Hepatocyte (in vitro differentiated cells): Measurements from ENCODE around the gene CNGA1. TPM values are rescaled to one million over a fixed set of nuclear protein-coding genes. Genes with fewer than 3 reads are reported as not detected.

Experiments used
- DNase-seq: peaks from one replicate; pipeline ENCODE4 v3.0.0-alpha.2; 2016; ENCODE audit warnings: low spot score
- H2AFZ ChIP-seq: fragments of 200-600 bp; sonication (generic); 2 replicates; pipeline ENCODE4 v1.6.0; 2016; ENCODE audit warnings: antibody characterized with exemption, mild to moderate bottlenecking
- H3K27ac ChIP-seq: fragments of 200-600 bp; sonication (generic); 2 replicates; pipeline ENCODE4 v1.5.1; 2016; ENCODE audit warnings: mild to moderate bottlenecking
- H3K27me3 ChIP-seq: fragments of 200-600 bp; sonication (generic); 2 replicates; pipeline ENCODE4 v1.6.1; 2016
- H3K36me3 ChIP-seq: fragments of 200-600 bp; sonication (generic); replicated peaks from 2 replicates; pipeline ENCODE4 v1.5.1; 2016; ENCODE audit warnings: low read depth; ENCODE audit not compliant: insufficient read depth
- H3K4me1 ChIP-seq: fragments of 200-600 bp; sonication (generic); 2 replicates; pipeline ENCODE4 v1.5.1; 2016; ENCODE audit warnings: mild to moderate bottlenecking, moderate library complexity; ENCODE audit not compliant: insufficient read depth
- H3K4me2 ChIP-seq: fragments of 200-600 bp; sonication (generic); 2 replicates; pipeline ENCODE4 v1.6.0; 2016
- H3K4me3 ChIP-seq: fragments of 200-600 bp; sonication (generic); 2 replicates; pipeline ENCODE4 v1.5.1; 2016; ENCODE audit warnings: mild to moderate bottlenecking
- H3K79me2 ChIP-seq: fragments of 200-600 bp; sonication (generic); 2 replicates; pipeline ENCODE4 v1.6.0; 2017; ENCODE audit warnings: mild to moderate bottlenecking
- H3K9me2 ChIP-seq: fragments of 200-600 bp; sonication (generic); replicated peaks from 2 replicates; pipeline ENCODE4 v1.6.0; 2017; ENCODE audit warnings: mild to moderate bottlenecking; ENCODE audit not compliant: insufficient read depth
- H3K9me3 ChIP-seq: fragments of 200-600 bp; sonication (generic); 2 replicates; pipeline ENCODE4 v1.5.1; 2016; ENCODE audit warnings: low read depth, mild to moderate bottlenecking
- H4K20me1 ChIP-seq: fragments of 200-600 bp; sonication (generic); 2 replicates; pipeline ENCODE4 v1.6.0; 2016; ENCODE audit warnings: mild to moderate bottlenecking; ENCODE audit not compliant: insufficient read depth, poor library complexity, severe bottlenecking
- EZH2 ChIP-seq: fragments of 200-600 bp; sonication (generic); IDR thresholded peaks from 2 replicates; pipeline ENCODE4 v1.6.1; 2016; ENCODE audit warnings: antibody characterized with exemption, mild to moderate bottlenecking, borderline replicate concordance
- EZH2phosphoT487 ChIP-seq: fragments of 200-600 bp; sonication (generic); IDR thresholded peaks from one replicate; pipeline ENCODE4 v1.6.1; 2018; ENCODE audit warnings: antibody characterized with exemption, mild to moderate bottlenecking, low read depth, moderate library complexity; ENCODE audit not compliant: unreplicated experiment, severe bottlenecking
- WGBS: methylation state at CpG from one replicate; pipeline ENCODE4 v1.1.6; 2016; ENCODE audit warnings: low lambda C conversion rate; ENCODE audit errors: missing lambda C conversion rate; 5-methylcytosine and 5-hydroxymethylcytosine counted together
- polyA plus RNA-seq: library from polyadenylated mRNA; unstranded; fragments of >200 nt; fragmentation: Nextera tagmentation; extraction: Ambion mirVana; gene quantifications from 2 replicates; pipeline ENCODE4 v1.2.1, GENCODE V29; 2016
- total RNA-seq: library from RNA; depleted of rRNA; stranded (reverse); fragments of >200 nt; gene quantifications from 2 replicates; pipeline ENCODE4 v1.2.3, GENCODE V29; 2014
- TF ChIP-seq, protein P1 (sequence below): fragments of 200-600 bp; sonication (generic); IDR thresholded peaks from 2 replicates; pipeline ENCODE4 v1.5.1; 2016; ENCODE audit warnings: antibody characterized with exemption, mild to moderate bottlenecking; ENCODE audit not compliant: poor library complexity

Gene CNGA1
- total and polyA plus RNA-seq, 2 experiments from 2014 or later, result 4.6 TPM

DNA sequence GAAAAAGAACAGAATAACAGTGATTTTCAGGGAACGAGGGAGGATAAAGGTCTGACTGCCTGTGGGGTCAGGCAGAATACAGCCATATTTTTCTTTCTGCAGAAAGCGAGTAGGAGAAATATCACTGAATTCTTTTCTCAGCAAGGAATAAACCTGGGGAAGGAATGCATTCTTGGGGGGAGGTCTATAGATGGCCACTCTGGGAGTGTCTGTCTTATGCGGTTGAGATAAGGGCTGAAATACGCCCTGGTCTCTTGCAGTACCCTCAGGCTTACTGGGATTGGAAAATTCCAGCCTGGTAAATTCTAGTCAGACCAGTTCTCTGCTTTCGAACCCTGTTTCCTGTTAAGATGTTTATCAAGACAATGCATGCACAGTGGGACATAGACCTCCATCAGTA is 26.3 kb downstream of the CNGA1 start:
- WGBS, result 96% methylated on average over 5 of the region's 5 CpGs
- Histone ChIP-seq H3K36me3 (no peaks in the 10 kb centered on the region), H3K4me2 (no peak overlapping the region), H4K20me1 (no peaks in the 10 kb centered on the region), H2AFZ (no peak overlapping the region), H3K9me2 (no peaks in the 10 kb centered on the region), H3K4me1 (no peaks in the 10 kb centered on the region), H3K79me2 (no peaks in the 10 kb centered on the region), H3K27ac (no peak overlapping the region), H3K9me3 (peaks cover 6% of the 10 kb centered on the region), H3K4me3 (no peak overlapping the region), H3K27me3 (no peaks in the 10 kb centered on the region)
- TF ChIP-seq, protein P1, sequence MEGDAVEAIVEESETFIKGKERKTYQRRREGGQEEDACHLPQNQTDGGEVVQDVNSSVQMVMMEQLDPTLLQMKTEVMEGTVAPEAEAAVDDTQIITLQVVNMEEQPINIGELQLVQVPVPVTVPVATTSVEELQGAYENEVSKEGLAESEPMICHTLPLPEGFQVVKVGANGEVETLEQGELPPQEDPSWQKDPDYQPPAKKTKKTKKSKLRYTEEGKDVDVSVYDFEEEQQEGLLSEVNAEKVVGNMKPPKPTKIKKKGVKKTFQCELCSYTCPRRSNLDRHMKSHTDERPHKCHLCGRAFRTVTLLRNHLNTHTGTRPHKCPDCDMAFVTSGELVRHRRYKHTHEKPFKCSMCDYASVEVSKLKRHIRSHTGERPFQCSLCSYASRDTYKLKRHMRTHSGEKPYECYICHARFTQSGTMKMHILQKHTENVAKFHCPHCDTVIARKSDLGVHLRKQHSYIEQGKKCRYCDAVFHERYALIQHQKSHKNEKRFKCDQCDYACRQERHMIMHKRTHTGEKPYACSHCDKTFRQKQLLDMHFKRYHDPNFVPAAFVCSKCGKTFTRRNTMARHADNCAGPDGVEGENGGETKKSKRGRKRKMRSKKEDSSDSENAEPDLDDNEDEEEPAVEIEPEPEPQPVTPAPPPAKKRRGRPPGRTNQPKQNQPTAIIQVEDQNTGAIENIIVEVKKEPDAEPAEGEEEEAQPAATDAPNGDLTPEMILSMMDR, result no peak
- TF ChIP-seq EZH2phosphoT487 (no peak), EZH2 (no peak)
- DNase-seq, result no peak

DNA sequence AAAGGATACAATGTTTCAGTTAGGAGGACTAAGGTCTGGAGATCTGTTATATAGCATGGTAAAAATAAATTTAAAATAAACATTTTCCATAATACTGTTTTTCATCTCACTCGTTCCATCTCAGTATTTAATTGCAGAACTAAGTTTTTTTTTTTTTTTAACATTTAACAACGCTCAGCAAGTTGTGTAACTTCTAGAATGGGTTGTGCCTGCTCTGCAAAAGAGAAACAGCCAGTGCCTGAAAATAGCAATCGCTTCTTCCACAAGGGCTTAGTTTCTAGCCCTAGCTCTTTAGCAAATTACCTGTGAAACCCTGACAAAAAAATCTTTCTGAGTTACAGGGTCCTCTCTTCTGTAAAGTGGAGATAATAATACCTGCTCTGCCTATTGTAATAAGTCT is 41.9 kb downstream of the CNGA1 start:
- no peak overlapping the region for H3K4me2 ChIP-seq
- no peaks in the 10 kb centered on the region for H3K27me3 ChIP-seq
- H3K36me3 ChIP-seq, result no peaks in the 10 kb centered on the region
- no peak overlapping the region for H3K4me3 ChIP-seq
- H3K79me2 ChIP-seq, result no peaks in the 10 kb centered on the region
- H3K4me1 ChIP-seq, result no peaks in the 10 kb centered on the region
- 79% methylated on average over 3 of the region's 3 CpGs for WGBS
- no peak overlapping the region for H3K27ac ChIP-seq
- no peak for DNase-seq
- no peaks in the 10 kb centered on the region for H3K9me2 ChIP-seq
- no peaks in the 10 kb centered on the region for H4K20me1 ChIP-seq
- no peak for TF ChIP-seq EZH2phosphoT487
- no peak for TF ChIP-seq EZH2
- TF ChIP-seq, protein P1, result no peak
- no peaks in the 10 kb centered on the region for H3K9me3 ChIP-seq
- no peak overlapping the region for H2AFZ ChIP-seq

DNA sequence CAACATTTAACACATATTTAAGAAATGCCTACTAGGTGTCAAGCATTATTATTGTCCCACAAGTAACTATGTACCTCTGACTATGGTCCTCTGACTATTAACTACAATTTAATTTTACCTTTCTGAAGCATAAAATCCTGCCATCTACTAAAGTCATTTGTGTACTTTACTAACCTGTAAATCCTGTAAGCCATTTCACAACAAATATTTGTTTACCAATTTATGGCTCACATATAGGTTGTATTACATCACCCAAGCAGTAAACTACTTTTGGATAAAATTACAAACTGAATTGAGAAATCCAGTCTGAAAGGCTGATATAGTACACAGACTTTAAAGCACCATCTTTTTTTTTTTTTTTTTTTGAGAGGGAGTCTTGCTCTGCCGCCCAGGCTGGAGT is 43.8 kb downstream of the CNGA1 start:
- TF ChIP-seq, protein P1, result no peak
- TF ChIP-seq EZH2 (no peak), EZH2phosphoT487 (no peak)
- H3K4me3 ChIP-seq, result no peak overlapping the region
- no peaks in the 10 kb centered on the region for H3K27me3 ChIP-seq
- no peaks in the 10 kb centered on the region for H3K4me1 ChIP-seq
- H3K4me2 ChIP-seq, result no peak overlapping the region
- no peak for DNase-seq
- WGBS, result 83% methylated on average over 1 of the region's 1 CpG
- H2AFZ ChIP-seq, result no peak overlapping the region
- H3K9me2 ChIP-seq, result no peaks in the 10 kb centered on the region
- H3K9me3 ChIP-seq, result no peaks in the 10 kb centered on the region
- H3K36me3 ChIP-seq, result no peaks in the 10 kb centered on the region
- H3K27ac ChIP-seq, result no peak overlapping the region
- H4K20me1 ChIP-seq, result no peaks in the 10 kb centered on the region
- no peaks in the 10 kb centered on the region for H3K79me2 ChIP-seq

DNA sequence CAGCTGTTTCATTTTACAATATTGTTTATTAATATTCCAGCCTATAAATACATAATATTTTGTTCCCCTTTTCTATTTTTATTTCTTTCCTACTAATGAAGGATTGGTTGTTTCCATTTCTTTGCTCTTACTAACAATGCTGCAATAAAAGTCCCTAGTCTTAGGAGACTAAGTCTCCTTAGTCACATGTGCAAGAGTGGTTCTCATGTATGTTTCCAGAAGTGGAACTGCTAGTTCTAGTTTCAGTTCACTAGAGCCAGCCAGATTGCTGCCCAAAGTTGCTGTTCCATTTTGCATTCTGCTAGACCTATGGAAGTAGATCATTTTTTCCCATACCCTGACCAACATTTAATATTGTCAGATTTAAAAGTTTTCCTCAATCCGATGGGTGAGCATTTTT is 44.3 kb downstream of the CNGA1 start:
- Histone ChIP-seq H3K9me3 (no peaks in the 10 kb centered on the region), H3K79me2 (no peaks in the 10 kb centered on the region), H4K20me1 (no peaks in the 10 kb centered on the region), H3K4me3 (no peak overlapping the region), H3K9me2 (no peaks in the 10 kb centered on the region), H2AFZ (no peak overlapping the region), H3K36me3 (no peaks in the 10 kb centered on the region), H3K27me3 (no peaks in the 10 kb centered on the region), H3K27ac (no peak overlapping the region), H3K4me1 (no peaks in the 10 kb centered on the region), H3K4me2 (no peak overlapping the region)
- TF ChIP-seq, protein P1, result no peak
- no peak for TF ChIP-seq EZH2phosphoT487
- TF ChIP-seq EZH2, result no peak
- no peak for DNase-seq
- WGBS, result 93% methylated on average over 1 of the region's 1 CpG
